HepG2 (cell line): ENCODE data around the gene ANKLE1. TPM values are rescaled to one million over a fixed set of nuclear protein-coding genes. Genes with fewer than 3 reads are reported as not detected.
A peak's percentile ranks its signal among the peaks of the same experiment; 100 is the strongest.

ENCODE experiments used
- ASH2L ChIP-seq: fragments of 300-600, 200-600 bp; sonication (generic); IDR thresholded peaks from 2 replicates; pipeline ENCODE4 v1.7.0; 2017; ENCODE audit warnings: low read depth, mild to moderate bottlenecking, moderate library complexity, mixed read lengths, low read length; ENCODE audit not compliant: insufficient read length
- DR1 ChIP-seq: sonication (generic); formaldehyde crosslinking; IDR thresholded peaks from 2 replicates; pipeline ENCODE4 v1.8.0; 2021; ENCODE audit warnings: mild to moderate bottlenecking, missing genetic modification reagents, inconsistent platforms
- KDM4B ChIP-seq: sonication (generic); formaldehyde crosslinking; IDR thresholded peaks from 2 replicates; pipeline ENCODE4 v1.4.0; 2020; ENCODE audit warnings: missing genetic modification reagents
- ZNF121 ChIP-seq: sonication (generic); formaldehyde crosslinking; IDR thresholded peaks from 2 replicates; pipeline ENCODE4 v1.5.0; 2020; ENCODE audit warnings: mild to moderate bottlenecking, missing genetic modification reagents
- ZNF335 ChIP-seq: sonication (generic); formaldehyde crosslinking; IDR thresholded peaks from 2 replicates; pipeline ENCODE4 v1.4.0; 2020; ENCODE audit warnings: missing genetic modification reagents
- polyA plus RNA-seq, 8 experiments: library from polyadenylated mRNA; depleted of rRNA in 3 of 8; stranded (reverse) in 7 of 8; unstranded in 1 of 8; fragments of >200 nt; fragmentation: Illumina TruSeq in 4 of 8; extraction: Trizol in 4 of 8; gene quantifications; 2 replicates each; pipeline versions ENCODE4 v1.2.1 to v1.2.3, GENCODE V29; 2011 to 2016; ENCODE audit warnings: low read depth in 4 of 8, missing spikeins in 1 of 8, mixed read lengths in 1 of 8; ENCODE audit not compliant: insufficient read depth in 1 of 8
- total RNA-seq, 5 experiments: library from RNA; depleted of rRNA; stranded (reverse); fragments of >200 nt; fragmentation: Illumina TruSeq; extraction: Trizol; gene quantifications; 2 replicates each; pipeline ENCODE4 v1.2.3, GENCODE V29; 2016; ENCODE audit warnings: low read depth in 1 of 5
- TF ChIP-seq, protein P1 (sequence below): IDR thresholded peaks from 2 replicates; pipeline ENCODE4 v1.4.0; 2020; ENCODE audit warnings: mild to moderate bottlenecking, missing genetic modification reagents
- TF ChIP-seq, protein P2 (sequence below), 2 experiments: sonication (generic) in 1 of 2; formaldehyde crosslinking in 1 of 2; IDR thresholded peaks; 2 replicates each; pipeline versions ENCODE4 v1.4.0 to v1.6.1; 2018 to 2020; ENCODE audit warnings: missing genetic modification reagents in 2 of 2, borderline replicate concordance in 1 of 2, low read depth in 1 of 2, mild to moderate bottlenecking in 1 of 2, missing biosample characterization in 1 of 2
- TF ChIP-seq, protein P3 (sequence below): sonication (generic); formaldehyde crosslinking; IDR thresholded peaks from 2 replicates; pipeline ENCODE4 v1.4.0; 2020; ENCODE audit warnings: missing genetic modification reagents
- TF ChIP-seq, protein P4 (sequence below): IDR thresholded peaks from 2 replicates; pipeline ENCODE4 v1.6.1; 2016; ENCODE audit warnings: low read depth, borderline replicate concordance
- TF ChIP-seq, protein P5 (sequence below): sonication (generic); formaldehyde crosslinking; IDR thresholded peaks from 2 replicates; pipeline ENCODE4 v1.5.1; 2020; ENCODE audit warnings: mild to moderate bottlenecking, missing genetic modification reagents, moderate library complexity

ANKLE1 gene
- total and polyA plus RNA-seq, 2 of the 13 experiments (the other 11 are each of a cell fraction or from before 2014, with no cell fraction given), result 0.69 to 1.5 TPM

DNA sequence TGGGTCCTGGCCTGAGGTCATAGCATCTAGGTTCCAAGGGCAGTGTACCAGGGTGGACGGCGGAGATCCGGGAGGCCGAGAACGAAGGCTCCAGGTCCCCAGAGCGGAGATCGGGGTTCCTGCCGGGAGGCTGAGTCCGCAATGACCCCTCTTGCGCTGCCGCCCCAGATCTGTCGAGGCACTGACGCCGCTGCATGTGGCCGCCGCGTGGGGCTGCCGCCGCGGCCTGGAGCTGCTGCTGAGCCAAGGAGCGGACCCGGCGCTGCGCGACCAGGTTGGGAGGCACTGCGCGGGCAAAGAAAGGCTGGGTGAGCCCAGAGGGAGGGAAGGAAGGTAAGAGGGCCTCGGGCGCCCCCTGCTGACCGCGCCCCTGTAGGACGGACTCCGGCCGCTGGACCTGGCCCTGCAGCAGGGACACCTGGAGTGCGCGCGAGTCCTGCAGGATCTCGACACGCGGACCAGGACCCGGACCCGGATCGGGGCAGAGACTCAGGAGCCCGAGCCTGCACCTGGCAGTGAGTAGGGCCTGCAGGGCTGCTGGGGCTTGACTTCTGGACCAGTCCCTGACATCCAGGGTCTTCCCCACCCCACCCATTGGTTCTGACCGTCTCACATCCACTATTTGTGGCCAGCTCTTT lies 906 bp downstream of the ANKLE1 start (continued):
- TF ChIP-seq, protein P1, sequence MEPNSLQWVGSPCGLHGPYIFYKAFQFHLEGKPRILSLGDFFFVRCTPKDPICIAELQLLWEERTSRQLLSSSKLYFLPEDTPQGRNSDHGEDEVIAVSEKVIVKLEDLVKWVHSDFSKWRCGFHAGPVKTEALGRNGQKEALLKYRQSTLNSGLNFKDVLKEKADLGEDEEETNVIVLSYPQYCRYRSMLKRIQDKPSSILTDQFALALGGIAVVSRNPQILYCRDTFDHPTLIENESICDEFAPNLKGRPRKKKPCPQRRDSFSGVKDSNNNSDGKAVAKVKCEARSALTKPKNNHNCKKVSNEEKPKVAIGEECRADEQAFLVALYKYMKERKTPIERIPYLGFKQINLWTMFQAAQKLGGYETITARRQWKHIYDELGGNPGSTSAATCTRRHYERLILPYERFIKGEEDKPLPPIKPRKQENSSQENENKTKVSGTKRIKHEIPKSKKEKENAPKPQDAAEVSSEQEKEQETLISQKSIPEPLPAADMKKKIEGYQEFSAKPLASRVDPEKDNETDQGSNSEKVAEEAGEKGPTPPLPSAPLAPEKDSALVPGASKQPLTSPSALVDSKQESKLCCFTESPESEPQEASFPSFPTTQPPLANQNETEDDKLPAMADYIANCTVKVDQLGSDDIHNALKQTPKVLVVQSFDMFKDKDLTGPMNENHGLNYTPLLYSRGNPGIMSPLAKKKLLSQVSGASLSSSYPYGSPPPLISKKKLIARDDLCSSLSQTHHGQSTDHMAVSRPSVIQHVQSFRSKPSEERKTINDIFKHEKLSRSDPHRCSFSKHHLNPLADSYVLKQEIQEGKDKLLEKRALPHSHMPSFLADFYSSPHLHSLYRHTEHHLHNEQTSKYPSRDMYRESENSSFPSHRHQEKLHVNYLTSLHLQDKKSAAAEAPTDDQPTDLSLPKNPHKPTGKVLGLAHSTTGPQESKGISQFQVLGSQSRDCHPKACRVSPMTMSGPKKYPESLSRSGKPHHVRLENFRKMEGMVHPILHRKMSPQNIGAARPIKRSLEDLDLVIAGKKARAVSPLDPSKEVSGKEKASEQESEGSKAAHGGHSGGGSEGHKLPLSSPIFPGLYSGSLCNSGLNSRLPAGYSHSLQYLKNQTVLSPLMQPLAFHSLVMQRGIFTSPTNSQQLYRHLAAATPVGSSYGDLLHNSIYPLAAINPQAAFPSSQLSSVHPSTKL (CRISPR knock-in tag), result peak; percentile 26; the same call in 1 of the 2 replicates
- TF ChIP-seq ASH2L (no peak), KDM4B (CRISPR knock-in tag) (0 out of 2 replicates have a peak, but pooled peaks have one; percentile 29), ZNF335 (CRISPR knock-in tag) (no peak), DR1 (peak; percentile 45), ZNF121 (CRISPR knock-in tag) (peak; percentile 74)
- TF ChIP-seq, protein P2, sequence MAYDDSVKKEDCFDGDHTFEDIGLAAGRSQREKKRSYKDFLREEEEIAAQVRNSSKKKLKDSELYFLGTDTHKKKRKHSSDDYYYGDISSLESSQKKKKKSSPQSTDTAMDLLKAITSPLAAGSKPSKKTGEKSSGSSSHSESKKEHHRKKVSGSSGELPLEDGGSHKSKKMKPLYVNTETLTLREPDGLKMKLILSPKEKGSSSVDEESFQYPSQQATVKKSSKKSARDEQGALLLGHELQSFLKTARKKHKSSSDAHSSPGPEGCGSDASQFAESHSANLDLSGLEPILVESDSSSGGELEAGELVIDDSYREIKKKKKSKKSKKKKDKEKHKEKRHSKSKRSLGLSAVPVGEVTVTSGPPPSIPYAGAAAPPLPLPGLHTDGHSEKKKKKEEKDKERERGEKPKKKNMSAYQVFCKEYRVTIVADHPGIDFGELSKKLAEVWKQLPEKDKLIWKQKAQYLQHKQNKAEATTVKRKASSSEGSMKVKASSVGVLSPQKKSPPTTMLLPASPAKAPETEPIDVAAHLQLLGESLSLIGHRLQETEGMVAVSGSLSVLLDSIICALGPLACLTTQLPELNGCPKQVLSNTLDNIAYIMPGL (CRISPR knock-in tag; IDR thresholded peaks at IDR 0.05; ENCODE audit: borderline replicate concordance in 1 of 2, low read depth in 1 of 2), result peak; percentile 78 to 80
- TF ChIP-seq, protein P3, sequence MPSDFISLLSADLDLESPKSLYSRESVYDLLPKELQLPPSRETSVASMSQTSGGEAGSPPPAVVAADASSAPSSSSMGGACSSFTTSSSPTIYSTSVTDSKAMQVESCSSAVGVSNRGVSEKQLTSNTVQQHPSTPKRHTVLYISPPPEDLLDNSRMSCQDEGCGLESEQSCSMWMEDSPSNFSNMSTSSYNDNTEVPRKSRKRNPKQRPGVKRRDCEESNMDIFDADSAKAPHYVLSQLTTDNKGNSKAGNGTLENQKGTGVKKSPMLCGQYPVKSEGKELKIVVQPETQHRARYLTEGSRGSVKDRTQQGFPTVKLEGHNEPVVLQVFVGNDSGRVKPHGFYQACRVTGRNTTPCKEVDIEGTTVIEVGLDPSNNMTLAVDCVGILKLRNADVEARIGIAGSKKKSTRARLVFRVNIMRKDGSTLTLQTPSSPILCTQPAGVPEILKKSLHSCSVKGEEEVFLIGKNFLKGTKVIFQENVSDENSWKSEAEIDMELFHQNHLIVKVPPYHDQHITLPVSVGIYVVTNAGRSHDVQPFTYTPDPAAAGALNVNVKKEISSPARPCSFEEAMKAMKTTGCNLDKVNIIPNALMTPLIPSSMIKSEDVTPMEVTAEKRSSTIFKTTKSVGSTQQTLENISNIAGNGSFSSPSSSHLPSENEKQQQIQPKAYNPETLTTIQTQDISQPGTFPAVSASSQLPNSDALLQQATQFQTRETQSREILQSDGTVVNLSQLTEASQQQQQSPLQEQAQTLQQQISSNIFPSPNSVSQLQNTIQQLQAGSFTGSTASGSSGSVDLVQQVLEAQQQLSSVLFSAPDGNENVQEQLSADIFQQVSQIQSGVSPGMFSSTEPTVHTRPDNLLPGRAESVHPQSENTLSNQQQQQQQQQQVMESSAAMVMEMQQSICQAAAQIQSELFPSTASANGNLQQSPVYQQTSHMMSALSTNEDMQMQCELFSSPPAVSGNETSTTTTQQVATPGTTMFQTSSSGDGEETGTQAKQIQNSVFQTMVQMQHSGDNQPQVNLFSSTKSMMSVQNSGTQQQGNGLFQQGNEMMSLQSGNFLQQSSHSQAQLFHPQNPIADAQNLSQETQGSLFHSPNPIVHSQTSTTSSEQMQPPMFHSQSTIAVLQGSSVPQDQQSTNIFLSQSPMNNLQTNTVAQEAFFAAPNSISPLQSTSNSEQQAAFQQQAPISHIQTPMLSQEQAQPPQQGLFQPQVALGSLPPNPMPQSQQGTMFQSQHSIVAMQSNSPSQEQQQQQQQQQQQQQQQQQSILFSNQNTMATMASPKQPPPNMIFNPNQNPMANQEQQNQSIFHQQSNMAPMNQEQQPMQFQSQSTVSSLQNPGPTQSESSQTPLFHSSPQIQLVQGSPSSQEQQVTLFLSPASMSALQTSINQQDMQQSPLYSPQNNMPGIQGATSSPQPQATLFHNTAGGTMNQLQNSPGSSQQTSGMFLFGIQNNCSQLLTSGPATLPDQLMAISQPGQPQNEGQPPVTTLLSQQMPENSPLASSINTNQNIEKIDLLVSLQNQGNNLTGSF (CRISPR knock-in tag), result no peak; the same call in 1 of the 2 replicates
- TF ChIP-seq, protein P4, sequence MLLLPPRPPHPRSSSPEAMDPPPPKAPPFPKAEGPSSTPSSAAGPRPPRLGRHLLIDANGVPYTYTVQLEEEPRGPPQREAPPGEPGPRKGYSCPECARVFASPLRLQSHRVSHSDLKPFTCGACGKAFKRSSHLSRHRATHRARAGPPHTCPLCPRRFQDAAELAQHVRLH (CRISPR knock-in tag), result peak; percentile 80; the same call in 1 of the 2 replicates
- TF ChIP-seq, protein P5, sequence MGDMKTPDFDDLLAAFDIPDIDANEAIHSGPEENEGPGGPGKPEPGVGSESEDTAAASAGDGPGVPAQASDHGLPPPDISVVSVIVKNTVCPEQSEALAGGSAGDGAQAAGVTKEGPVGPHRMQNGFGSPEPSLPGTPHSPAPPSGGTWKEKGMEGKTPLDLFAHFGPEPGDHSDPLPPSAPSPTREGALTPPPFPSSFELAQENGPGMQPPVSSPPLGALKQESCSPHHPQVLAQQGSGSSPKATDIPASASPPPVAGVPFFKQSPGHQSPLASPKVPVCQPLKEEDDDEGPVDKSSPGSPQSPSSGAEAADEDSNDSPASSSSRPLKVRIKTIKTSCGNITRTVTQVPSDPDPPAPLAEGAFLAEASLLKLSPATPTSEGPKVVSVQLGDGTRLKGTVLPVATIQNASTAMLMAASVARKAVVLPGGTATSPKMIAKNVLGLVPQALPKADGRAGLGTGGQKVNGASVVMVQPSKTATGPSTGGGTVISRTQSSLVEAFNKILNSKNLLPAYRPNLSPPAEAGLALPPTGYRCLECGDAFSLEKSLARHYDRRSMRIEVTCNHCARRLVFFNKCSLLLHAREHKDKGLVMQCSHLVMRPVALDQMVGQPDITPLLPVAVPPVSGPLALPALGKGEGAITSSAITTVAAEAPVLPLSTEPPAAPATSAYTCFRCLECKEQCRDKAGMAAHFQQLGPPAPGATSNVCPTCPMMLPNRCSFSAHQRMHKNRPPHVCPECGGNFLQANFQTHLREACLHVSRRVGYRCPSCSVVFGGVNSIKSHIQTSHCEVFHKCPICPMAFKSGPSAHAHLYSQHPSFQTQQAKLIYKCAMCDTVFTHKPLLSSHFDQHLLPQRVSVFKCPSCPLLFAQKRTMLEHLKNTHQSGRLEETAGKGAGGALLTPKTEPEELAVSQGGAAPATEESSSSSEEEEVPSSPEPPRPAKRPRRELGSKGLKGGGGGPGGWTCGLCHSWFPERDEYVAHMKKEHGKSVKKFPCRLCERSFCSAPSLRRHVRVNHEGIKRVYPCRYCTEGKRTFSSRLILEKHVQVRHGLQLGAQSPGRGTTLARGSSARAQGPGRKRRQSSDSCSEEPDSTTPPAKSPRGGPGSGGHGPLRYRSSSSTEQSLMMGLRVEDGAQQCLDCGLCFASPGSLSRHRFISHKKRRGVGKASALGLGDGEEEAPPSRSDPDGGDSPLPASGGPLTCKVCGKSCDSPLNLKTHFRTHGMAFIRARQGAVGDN (CRISPR knock-in tag), result peak; percentile 91
